C1 segment of cervical spinal cord (tissue), 14 donors: ENCODE results near the gene VRK3.

Experiments used
- DNase-seq, 14 donors: peaks; one replicate each; lab custom pipeline; 2025; lab: John Stamatoyannopoulos, UW

The VRK3 gene

DNA sequence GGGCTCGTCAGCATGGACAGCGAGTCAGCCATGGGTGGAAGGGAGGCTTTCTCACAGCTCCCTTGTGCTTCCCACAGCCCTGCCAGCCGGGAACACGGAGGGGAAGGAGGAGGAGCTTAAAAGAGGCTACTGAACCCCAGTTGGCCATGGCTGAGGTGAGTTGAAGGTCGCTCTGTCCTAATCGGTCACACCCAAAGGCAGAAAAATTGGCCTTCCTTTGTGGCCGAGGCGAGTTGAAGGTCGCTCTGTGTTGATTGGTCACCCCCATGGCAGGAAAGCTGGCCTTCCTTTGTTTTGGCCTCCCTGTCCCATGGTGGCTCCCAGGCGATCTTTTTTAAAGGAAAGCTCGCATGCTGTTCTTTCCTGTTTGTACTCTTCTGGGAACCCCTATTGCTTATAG lies 5.8 kb upstream of the VRK3 start:
- no peak for DNase-seq

GRCh38 chr19:50030225-50030624 lies 5.1 kb upstream of the VRK3 start:
- no peak for DNase-seq

DNA sequence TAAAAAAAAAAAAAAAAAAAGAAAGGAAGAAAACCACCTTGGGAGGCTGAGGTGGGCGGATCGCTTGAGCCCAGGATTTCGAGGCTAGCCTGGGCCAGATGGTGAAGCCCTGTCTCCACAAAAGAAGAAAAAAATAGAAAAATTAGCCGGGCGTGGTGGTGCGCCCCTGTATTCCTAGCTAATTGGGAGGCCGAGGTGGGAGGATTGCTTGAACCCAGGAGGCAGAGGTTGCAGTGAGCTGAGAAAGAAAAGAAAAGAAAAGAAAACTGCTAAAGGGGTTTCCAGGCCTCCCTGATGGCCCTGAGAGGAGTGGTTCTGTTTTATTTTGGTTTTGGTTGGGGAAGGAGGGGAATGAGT lies 1.4 kb upstream of the VRK3 start:
- DNase-seq = no peak

GRCh38 chr19:50025794-50026549 lies 800 bp upstream of the VRK3 start, which contains the start of gene ZNF473:
TSS of gene ZNF473 (plus strand) at chr19:50026005. CDS start at chr19:50031083, 5,078 bp downstream.
- peak; percentile 71 to 99 (median 96) for DNase-seq

DNA sequence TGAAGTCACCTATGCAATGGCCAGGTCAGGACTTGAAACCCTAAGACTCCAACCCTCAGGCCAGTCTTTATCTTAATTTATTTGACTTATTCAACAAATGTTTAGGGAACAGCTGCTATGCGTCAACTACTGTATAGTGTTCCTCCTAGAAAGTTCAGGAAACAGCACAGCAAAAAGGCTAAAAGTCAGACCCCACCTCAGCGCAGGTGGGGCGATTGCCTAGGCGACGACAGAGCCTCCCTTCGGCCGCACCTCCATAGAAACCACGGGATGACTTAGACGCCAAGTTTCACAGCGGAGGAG lies 502 bp downstream of the VRK3 start:
- DNase-seq = no peak

GRCh38 chr19:50022823-50023222 lies 2.3 kb downstream of the VRK3 start:
- no peak for DNase-seq

DNA sequence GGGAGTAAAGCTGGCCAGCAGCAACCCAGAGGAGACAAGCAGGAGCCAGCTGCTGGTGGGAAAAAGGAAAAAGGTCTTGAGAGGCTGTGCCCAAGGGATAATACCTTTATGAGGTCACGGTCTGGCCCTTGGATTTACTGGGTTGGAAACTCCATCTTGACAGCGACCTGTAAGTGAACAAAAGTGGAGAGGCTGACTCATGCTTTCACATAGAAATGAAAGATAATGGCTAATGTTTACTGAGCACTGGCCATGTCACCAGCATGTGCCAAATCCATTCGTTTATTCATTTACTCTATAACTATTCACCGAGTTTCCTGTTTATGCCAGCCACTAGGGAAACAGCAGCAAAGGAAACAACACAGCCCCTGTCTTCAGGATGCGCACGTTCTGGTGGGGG lies 4.7 kb downstream of the VRK3 start:
- DNase-seq = no peak

DNA sequence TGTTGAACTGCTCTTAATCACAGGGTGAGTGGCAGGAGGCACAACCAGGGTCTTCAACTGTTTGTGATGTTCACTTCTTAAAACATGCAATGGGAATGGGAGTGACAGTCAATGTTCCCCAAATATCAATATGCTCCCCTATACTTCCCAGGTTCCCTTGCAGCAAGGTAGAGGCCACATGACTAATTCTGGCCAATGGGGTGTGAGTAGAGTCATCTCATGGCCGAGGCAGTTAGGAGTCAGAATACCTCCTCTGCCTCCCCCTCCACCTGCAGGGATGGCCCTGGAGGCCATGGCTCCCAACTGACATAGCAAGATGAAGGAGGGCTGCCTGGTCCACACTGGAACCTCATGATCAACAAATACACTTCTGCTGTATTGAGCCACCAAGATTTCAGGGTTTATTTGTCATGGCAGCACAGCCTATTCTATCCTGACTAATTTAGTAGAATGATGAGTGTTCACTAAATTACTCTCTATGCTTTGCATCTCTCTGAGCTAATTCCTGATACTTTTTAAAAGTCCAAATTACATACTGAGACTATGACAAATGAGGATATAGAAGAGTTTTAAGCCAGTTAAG lies 8.9 kb downstream of the VRK3 start:
- DNase-seq = no peak

DNA sequence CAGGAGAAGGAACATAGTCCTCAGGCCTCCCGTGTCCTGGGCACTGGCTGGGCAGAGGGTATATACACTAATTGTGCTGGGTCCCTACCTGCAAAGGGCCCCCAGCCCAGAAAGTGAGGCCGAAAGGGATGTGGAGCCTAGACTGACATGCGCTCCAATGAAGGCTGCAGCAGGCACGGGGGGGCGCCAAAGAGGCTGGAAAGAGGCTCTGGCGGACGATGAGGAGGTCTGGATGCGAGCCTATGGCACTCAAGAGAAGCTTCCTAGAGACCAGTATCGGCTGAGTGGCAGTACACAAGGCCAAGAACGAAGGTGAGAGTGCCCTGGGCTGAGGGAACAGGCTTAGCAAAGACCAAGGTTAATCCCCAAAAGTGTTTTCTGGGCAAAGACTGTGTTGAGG lies 16.6 kb downstream of the VRK3 start:
- DNase-seq = no peak

GRCh38 chr19:50007947-50008346 lies 17.2 kb downstream of the VRK3 start:
- DNase-seq = no peak

DNA sequence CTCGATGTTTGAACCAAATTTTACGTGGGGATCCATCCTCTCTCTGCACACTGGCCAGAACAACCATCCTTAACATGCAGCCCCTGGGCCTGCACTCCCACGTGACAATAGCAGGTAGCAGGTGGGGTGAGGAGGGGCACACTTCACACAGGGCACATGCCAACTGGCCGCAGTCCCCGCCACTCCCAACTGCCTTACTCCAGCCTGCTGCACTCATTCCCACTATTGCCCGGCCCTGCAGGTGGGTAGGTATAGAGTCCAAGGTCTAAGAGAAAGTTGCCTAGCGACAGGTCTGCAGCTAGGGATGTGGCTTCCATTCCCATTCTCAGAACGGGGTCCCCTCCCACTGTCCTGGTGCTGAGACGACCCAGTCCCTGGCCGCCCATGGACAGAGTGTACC lies 18.0 kb downstream of the VRK3 start:
- DNase-seq = no peak

DNA sequence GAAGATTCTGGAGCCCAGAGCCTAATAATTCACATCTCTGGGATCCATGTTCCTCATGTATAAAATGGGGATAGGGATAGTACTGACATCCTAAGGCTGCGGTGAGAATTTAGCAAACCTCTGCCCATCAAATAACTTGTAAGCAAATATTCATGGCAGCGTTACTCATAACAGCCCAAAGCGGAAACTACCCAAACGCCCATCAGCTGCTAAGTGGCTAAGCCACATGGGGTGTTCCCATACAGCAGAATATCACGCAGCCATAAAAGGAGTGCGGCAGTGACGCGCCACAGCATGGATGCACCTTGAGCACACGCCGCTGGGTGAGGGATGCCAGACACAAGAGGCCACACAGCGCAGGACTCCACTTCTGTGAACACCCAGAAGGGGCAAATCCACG lies 19.7 kb downstream of the VRK3 start:
- no peak for DNase-seq

DNA sequence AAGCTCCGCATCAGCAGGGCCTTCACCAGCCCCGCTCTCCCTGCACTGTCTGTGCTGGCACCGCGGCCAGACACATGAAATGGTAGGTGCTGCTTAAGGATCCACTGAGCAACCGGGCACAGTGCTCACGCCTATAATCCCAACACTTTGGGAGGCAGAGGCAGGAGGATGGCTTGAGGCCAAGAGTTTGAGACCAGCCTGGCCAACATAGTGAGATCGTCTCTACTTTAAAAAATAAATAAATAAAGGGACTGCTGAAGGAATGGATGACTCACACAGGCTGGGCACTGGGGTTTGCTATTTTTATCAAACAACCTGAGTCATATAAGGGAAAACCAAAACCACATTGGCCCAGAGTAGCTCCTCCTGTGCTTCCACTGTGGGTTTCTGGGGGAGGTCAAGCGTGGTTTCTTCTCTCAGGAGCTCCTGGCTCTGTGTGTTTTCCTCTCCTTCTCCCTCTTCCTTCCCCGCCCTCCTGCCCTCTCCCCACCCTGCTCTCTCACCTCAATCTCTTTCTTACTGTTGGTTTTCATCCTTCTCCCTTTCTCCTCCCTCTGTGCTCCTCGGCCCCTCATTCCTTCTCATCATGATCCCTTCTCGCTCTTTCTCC lies 21.3 kb downstream of the VRK3 start:
- DNase-seq = peak in 2 of 14 donors; percentile 5 to 8

GRCh38 chr19:50003254-50003788 lies 21.9 kb downstream of the VRK3 start:
- no peak for DNase-seq

DNA sequence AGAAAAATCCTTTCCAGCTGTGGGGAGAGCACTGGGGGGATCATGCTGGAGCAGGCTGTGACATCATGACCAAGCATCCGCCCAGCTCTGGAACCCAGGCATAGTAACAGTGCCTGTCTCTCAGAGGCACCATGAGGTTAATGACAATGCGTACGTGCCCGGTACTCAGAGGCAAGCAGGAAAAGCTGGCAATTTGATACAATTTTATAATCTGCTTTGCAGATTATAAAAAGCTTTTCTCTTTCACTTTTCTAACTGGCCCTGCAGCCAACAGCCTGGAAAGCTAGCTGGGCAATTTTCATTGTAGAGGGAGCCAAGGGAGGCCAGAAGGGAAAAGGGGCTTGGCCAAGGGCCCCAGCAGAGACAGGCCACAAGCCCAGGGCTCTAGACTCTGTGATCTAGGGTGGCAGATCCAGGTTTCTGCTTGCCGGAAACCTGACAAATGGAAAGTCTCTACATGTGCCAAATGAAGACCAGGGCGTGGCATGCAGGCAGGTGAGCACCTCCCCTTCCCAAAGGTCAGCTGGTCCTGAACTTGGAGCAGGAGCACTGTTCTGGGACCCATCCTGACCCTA lies 22.7 kb downstream of the VRK3 start:
- DNase-seq = peak in 3 of 14 donors; percentile 9 to 55 (median 14)

GRCh38 chr19:50001775-50002174 lies 23.4 kb downstream of the VRK3 start:
- DNase-seq = no peak

GRCh38 chr19:50000841-50001557 lies 24.2 kb downstream of the VRK3 start:
- DNase-seq = no peak

DNA sequence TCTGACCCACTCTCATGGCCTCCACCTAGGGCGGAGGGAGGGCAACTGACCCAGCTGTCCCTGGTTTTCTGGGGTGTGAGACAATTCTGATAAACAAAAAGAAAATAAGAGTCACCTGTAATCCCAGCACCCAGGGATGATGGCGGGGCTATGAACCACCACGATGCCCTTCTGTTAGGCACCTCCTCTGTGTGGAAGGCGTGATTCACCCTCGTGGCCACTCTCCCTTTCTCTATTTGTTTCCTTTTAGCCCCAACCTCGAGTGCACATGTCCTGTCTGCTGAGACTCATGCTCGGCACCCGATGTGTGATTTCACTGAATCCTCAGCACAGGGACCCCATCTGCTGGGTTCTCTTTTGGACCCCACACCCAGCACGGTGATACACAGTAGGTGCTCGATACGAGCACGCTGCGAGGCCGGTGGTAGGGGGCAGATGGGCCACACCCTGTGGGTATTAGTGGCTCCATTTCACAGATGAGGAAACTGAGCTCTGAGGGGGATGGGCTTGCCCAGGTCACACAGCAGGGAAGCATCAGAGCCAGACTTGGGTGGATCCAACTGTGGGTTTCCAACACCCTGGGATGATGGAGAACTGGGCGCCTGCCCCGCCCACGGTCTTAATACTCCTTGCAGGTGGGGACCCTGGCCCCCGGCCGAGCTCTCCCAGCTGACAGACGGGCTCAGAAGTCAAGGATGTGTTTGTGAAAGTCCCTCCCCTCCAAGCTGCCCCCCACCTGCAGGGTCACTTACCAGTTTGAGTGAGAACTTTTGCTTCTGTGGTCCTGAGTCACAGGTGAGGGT lies 24.9 kb downstream of the VRK3 start:
- DNase-seq = no peak

GRCh38 chr19:49999371-50000010 lies 25.7 kb downstream of the VRK3 start:
- DNase-seq = peak in 9 of 14 donors; percentile 2 to 64 (median 19)

DNA sequence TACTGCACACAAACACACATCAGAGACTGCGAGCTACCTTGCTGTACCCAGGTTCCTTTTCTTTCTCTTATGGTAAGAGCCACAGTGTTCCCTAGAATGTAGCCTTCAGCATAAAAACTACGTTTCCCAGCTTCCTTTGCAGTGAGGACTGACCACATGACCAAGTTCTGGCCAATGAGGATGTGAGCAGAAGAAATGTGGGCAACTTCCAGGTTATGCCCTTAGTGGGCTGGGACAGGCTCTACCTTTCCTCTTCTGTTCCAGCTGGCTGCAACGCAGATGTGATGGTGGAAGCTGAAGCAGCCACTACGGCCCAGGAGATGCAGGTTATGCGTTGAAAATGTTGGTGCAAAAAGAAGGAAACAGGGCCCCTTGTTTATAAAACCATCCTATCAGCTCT lies 27.5 kb downstream of the VRK3 start:
- peak in 1 of 14 donors; percentile 24 for DNase-seq

- DNase-seq = no peak
Measured at GRCh38 chr19:49988433-49988832, 36.7 kb downstream of the VRK3 start.
